Superior temporal gyrus (tissue), 1 donor: ENCODE results near the gene PID1.
"Not testable (repeated sequence)": the region's sequence is repeated elsewhere in the genome, so short reads cannot be mapped to it uniquely, and the experiment has no call there.

Source experiments
- DNase-seq: peaks from one replicate; pipeline ENCODE4 v3.0.0-alpha.2; 2016; ENCODE audit errors: extremely low spot score

The PID1 gene

GRCh38 chr2:229111744-229112143 is 159.3 kb downstream of the PID1 start:
- DNase-seq = no peak

- DNase-seq = no peak
Measured at GRCh38 chr2:229109195-229109594, 161.9 kb downstream of the PID1 start.

GRCh38 chr2:229107601-229108000 is 163.5 kb downstream of the PID1 start:
- no peak for DNase-seq

GRCh38 chr2:229104974-229105387 is 166.1 kb downstream of the PID1 start:
- no peak for DNase-seq

- DNase-seq = no peak
Measured at GRCh38 chr2:229104025-229104424, 167.1 kb downstream of the PID1 start.

GRCh38 chr2:229101314-229101713 is 169.8 kb downstream of the PID1 start:
- no peak for DNase-seq

- DNase-seq = no peak
Measured at GRCh38 chr2:229099231-229099630, 171.9 kb downstream of the PID1 start.

- no peak for DNase-seq
Measured at GRCh38 chr2:229098801-229099200, 172.3 kb downstream of the PID1 start.

GRCh38 chr2:229096409-229097066 is 174.5 kb downstream of the PID1 start:
- DNase-seq = no peak

GRCh38 chr2:229095472-229095871 is 175.6 kb downstream of the PID1 start:
- DNase-seq = no peak

GRCh38 chr2:229090225-229090624 is 180.9 kb downstream of the PID1 start:
- no peak for DNase-seq

- no peak for DNase-seq
Measured at GRCh38 chr2:229089776-229090175, 181.3 kb downstream of the PID1 start.

GRCh38 chr2:229088966-229089700 is 182.0 kb downstream of the PID1 start:
- no peak for DNase-seq

- DNase-seq = no peak
Measured at GRCh38 chr2:229088517-229088913, 182.6 kb downstream of the PID1 start.

- DNase-seq = no peak
Measured at GRCh38 chr2:229087843-229088516, 183.1 kb downstream of the PID1 start.

GRCh38 chr2:229087267-229087666 is 183.8 kb downstream of the PID1 start:
- DNase-seq = no peak

- DNase-seq = no peak
Measured at GRCh38 chr2:229085439-229085838, 185.6 kb downstream of the PID1 start.

GRCh38 chr2:229084447-229084846 is 186.6 kb downstream of the PID1 start:
- DNase-seq = no peak

GRCh38 chr2:229083606-229084340 is 187.3 kb downstream of the PID1 start:
- DNase-seq = no peak

GRCh38 chr2:229081411-229081810 is 189.7 kb downstream of the PID1 start:
- DNase-seq = no peak

GRCh38 chr2:229080172-229080571 is 190.9 kb downstream of the PID1 start:
- DNase-seq = no peak

GRCh38 chr2:229076886-229077285 is 194.2 kb downstream of the PID1 start:
- not testable (repeated sequence) for DNase-seq
